Measurements from ENCODE around the gene ZNF263. TPM values are rescaled to one million over a fixed set of nuclear protein-coding genes. Genes with fewer than 3 reads are reported as not detected.

The ZNF263 gene
- 52.2 and 68.7 TPM in 2 replicates for total RNA-seq (2014; rRNA removed)
- percentile 63 among the genes with signal in this experiment for Bru-seq, nascent RNA
- percentile 82 among the genes with signal in this experiment for BruChase-seq, experiment 1, labeled RNA remaining after a 6-hour chase
- percentile 79 among the genes with signal in this experiment for BruChase-seq, experiment 2, labeled RNA remaining after a 2-hour chase
- long read RNA-seq, transcript ZNF263-208 (3 exons, 851 nt), result minor isoform, 23 of 107 reads
- long read RNA-seq, transcript ZNF263-201 (6 exons, 3,830 nt), result minor isoform, 9 of 107 reads
- long read RNA-seq, transcript ZNF263-205 (2 exons, 1,139 nt), result major isoform, 30 of 107 reads
- long read RNA-seq, partial matches to known transcripts, result 19 of 107 reads
- long read RNA-seq, other reads (novel, unspliced or antisense), result 24 of 107 reads

GRCh38 chr16:3282730-3283542 is at the start of gene ZNF263:
ZNF263 (plus strand) TSS chr16:3283491; CDS start chr16:3283819, 328 bp downstream.
- Histone ChIP-seq H3K36me3 (ENCODE audit: low read depth, low read length) (peaks cover 23% of the 10 kb centered on the region), H3K9ac (ENCODE audit: low read length) (peak within 1 kb of the TSS; percentile 97), H3K79me2 (ENCODE audit: low read length) (peaks cover 46% of the 10 kb centered on the region), H2AFZ (ENCODE audit: low read length) (peak within 1 kb of the TSS; percentile 92), H3K27ac (ENCODE audit: low read length) (peak within 1 kb of the TSS; percentile 98), H3K4me2 (ENCODE audit: low read length) (peak within 1 kb of the TSS; percentile 95), H3K9me3 (ENCODE audit: low read length) (no peaks in the 10 kb centered on the region), H3F3A (ENCODE audit: low read length, unreplicated experiment) (no peaks in the 10 kb centered on the region), H3K4me1 (ENCODE audit: insufficient read depth, low read length) (peaks cover 6% of the 10 kb centered on the region), H3K9me2 (replicated peaks; ENCODE audit: low read length) (no peaks in the 10 kb centered on the region), H3K4me3 (ENCODE audit: low read length) (peak within 1 kb of the TSS; percentile 76), H3K27me3 (ENCODE audit: low read length) (no peaks in the 10 kb centered on the region), H4K20me1 (ENCODE audit: low read length) (0 out of 2 replicates have a peak, but pooled peaks cover 8% of the 10 kb centered on the region)
- peak; percentile 93 for DNase-seq
- TF ChIP-seq EZH2phosphoT487 (IDR thresholded peaks at IDR 0.05; ENCODE audit: borderline replicate concordance, low read length), result no peak
- no peak for TF ChIP-seq CTCF (conservative IDR thresholded peaks at IDR 0.05; ENCODE audit: low read depth, low read length)
- TF ChIP-seq EZH2 (IDR thresholded peaks at IDR 0.05; ENCODE audit: low read length, unreplicated experiment), result no peak
- ATAC-seq, result peak; percentile 87
- no TSS peak for BruUV-seq (replicated peaks)
- intact Hi-C loops (cut with micrococcal nuclease), result loop anchor here (1.0 kb wide), 2 partner anchors 19 to 118 kb away; partner anchors contain the start of genes ZNF174 and ZSCAN32
- ChIA-PET CTCF (no interaction called here), POLR2A (ENCODE audit: unreplicated experiment) (interaction anchor here (0.6 kb wide), 1 partner anchor 19 kb away, joined by 6 read pairs; no protein-coding TSS in a partner anchor)

- H3K4me1 ChIP-seq (ENCODE audit: insufficient read depth, low read length), result peaks cover 8% of the 10 kb centered on the region; the same call in 1 of the 2 replicates
- ChIA-PET CTCF (interaction anchor here (0.6 kb wide), 1 partner anchor 75 kb away, joined by 3 read pairs; no protein-coding TSS in a partner anchor), POLR2A (ENCODE audit: unreplicated experiment) (interaction anchor here (0.6 kb wide), 1 partner anchor 128 kb away, joined by 15 read pairs; no protein-coding TSS in a partner anchor)
- no peaks in the 10 kb centered on the region for H3K9me2 ChIP-seq (replicated peaks; ENCODE audit: low read length)
- H4K20me1 ChIP-seq (ENCODE audit: low read length), result no peaks in the 10 kb centered on the region
- DNase-seq (no peak), ATAC-seq (no peak; the same call in 1 of the 2 replicates)
- no peak for TF ChIP-seq CTCF (conservative IDR thresholded peaks at IDR 0.05; ENCODE audit: low read depth, low read length)
- no peak for TF ChIP-seq EZH2phosphoT487 (IDR thresholded peaks at IDR 0.05; ENCODE audit: borderline replicate concordance, low read length)
- no peak for TF ChIP-seq EZH2 (IDR thresholded peaks at IDR 0.05; ENCODE audit: low read length, unreplicated experiment)
- intact Hi-C loops (cut with micrococcal nuclease), result no loop called here
- no peaks in the 10 kb centered on the region for H3K27me3 ChIP-seq (ENCODE audit: low read length)
- H3K9ac ChIP-seq (ENCODE audit: low read length), result peak overlapping the region; percentile 92
- BruUV-seq (replicated peaks), result TSS peak; percentile 44
- H3K36me3 ChIP-seq (ENCODE audit: low read depth, low read length), result peaks cover 42% of the 10 kb centered on the region
- H3K4me3 ChIP-seq (ENCODE audit: low read length), result peak overlapping the region; percentile 90
- no peaks in the 10 kb centered on the region; the same call in 1 of the 2 replicates for H3K9me3 ChIP-seq (ENCODE audit: low read length)
- peak overlapping the region; percentile 95 for H3K4me2 ChIP-seq (ENCODE audit: low read length)
- H2AFZ ChIP-seq (ENCODE audit: low read length), result peak overlapping the region; percentile 89
- no peaks in the 10 kb centered on the region for H3F3A ChIP-seq (ENCODE audit: low read length, unreplicated experiment)
- peak overlapping the region; percentile 78 for H3K27ac ChIP-seq (ENCODE audit: low read length)
- H3K79me2 ChIP-seq (ENCODE audit: low read length), result peaks cover 15% of the 10 kb centered on the region
Measured at GRCh38 chr16:3234543-3234856, 48.8 kb upstream of the ZNF263 start.

Measured in PC-3 (cell line).